ENCODE data around the gene TTLL5.
"Not testable (repeated sequence)": the region's sequence is repeated elsewhere in the genome, so short reads cannot be mapped to it uniquely, and the experiment has no call there.

TTLL5 gene

GRCh38 chr14:75685910-75686309, 24.9 kb downstream of the TTLL5 start:
- no peaks in the 10 kb centered on the region for H3F3A ChIP-seq (ENCODE audit: control insufficient read depth, insufficient read depth)
- no peak overlapping the region for H3K27ac ChIP-seq (ENCODE audit: low read depth, low read length)
- H3K79me2 ChIP-seq (ENCODE audit: control insufficient read depth, low read length): no peaks in the 10 kb centered on the region
- TF ChIP-seq EZH2phosphoT487 (IDR thresholded peaks at IDR 0.05; ENCODE audit: borderline replicate concordance, low read length) (no peak), CTCF (IDR thresholded peaks at IDR 0.05; ENCODE audit: low read depth, low read length, poor library complexity, severe bottlenecking) (no peak)
- H3K36me3 ChIP-seq (ENCODE audit: control insufficient read depth, low read length): peaks cover 39% of the 10 kb centered on the region
- H3K9me2 ChIP-seq (replicated peaks; ENCODE audit: control insufficient read depth, low read length): no peaks in the 10 kb centered on the region
- no peaks in the 10 kb centered on the region for H3K9me3 ChIP-seq (ENCODE audit: control insufficient read depth, insufficient read depth, low read length)
- H3K4me3 ChIP-seq (ENCODE audit: low read length): no peak overlapping the region
- H4K20me1 ChIP-seq (ENCODE audit: control insufficient read depth, insufficient read depth, low read depth, low read length): no peaks in the 10 kb centered on the region
- no peaks in the 10 kb centered on the region for H3K4me1 ChIP-seq (ENCODE audit: control insufficient read depth, low read length)
- H3K4me2 ChIP-seq (ENCODE audit: low read length): no peak overlapping the region
- no peaks in the 10 kb centered on the region for H3K27me3 ChIP-seq (ENCODE audit: control insufficient read depth, low read length)

DNA sequence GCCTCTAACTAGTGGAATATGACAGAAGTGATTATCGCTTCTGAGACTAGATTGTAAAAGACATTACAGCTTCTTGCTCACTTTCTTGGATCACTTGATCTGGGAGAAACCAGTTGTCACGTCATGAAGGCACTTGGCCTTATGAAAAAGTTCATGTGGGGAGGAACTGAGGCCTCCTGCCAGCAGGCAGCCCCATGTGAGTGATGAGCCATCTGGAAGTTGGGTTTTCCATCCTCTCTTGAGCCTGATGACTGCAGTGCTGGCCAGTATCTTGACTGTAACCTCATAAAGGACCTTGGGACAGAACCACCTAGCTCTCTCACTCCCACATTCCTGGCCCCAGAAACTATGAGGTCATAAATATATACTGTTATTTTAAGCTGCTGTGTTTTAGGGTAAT, 28.0 kb downstream of the TTLL5 start:
- Histone ChIP-seq H3K4me2 (ENCODE audit: low read length) (no peak overlapping the region), H3K27me3 (ENCODE audit: control insufficient read depth, low read length) (no peaks in the 10 kb centered on the region), H3K36me3 (ENCODE audit: control insufficient read depth, low read length) (peaks cover 41% of the 10 kb centered on the region), H3K27ac (ENCODE audit: low read depth, low read length) (no peak overlapping the region), H3K4me1 (ENCODE audit: control insufficient read depth, low read length) (no peaks in the 10 kb centered on the region), H3K79me2 (ENCODE audit: control insufficient read depth, low read length) (no peaks in the 10 kb centered on the region), H3F3A (ENCODE audit: control insufficient read depth, insufficient read depth) (no peaks in the 10 kb centered on the region), H3K4me3 (ENCODE audit: low read length) (no peak overlapping the region), H3K9me2 (replicated peaks; ENCODE audit: control insufficient read depth, low read length) (no peaks in the 10 kb centered on the region), H3K9me3 (ENCODE audit: control insufficient read depth, insufficient read depth, low read length) (no peaks in the 10 kb centered on the region), H4K20me1 (ENCODE audit: control insufficient read depth, insufficient read depth, low read depth, low read length) (no peaks in the 10 kb centered on the region)
- TF ChIP-seq CTCF (IDR thresholded peaks at IDR 0.05; ENCODE audit: low read depth, low read length, poor library complexity, severe bottlenecking): no peak
- TF ChIP-seq EZH2phosphoT487 (IDR thresholded peaks at IDR 0.05; ENCODE audit: borderline replicate concordance, low read length): no peak

GRCh38 chr14:75690010-75690409, 29.0 kb downstream of the TTLL5 start:
- no peaks in the 10 kb centered on the region for H3K79me2 ChIP-seq (ENCODE audit: control insufficient read depth, low read length)
- no peak overlapping the region for H3K27ac ChIP-seq (ENCODE audit: low read depth, low read length)
- H3K4me3 ChIP-seq (ENCODE audit: low read length): no peak overlapping the region
- no peaks in the 10 kb centered on the region for H3K27me3 ChIP-seq (ENCODE audit: control insufficient read depth, low read length)
- H3K9me3 ChIP-seq (ENCODE audit: control insufficient read depth, insufficient read depth, low read length): no peaks in the 10 kb centered on the region
- H3K4me1 ChIP-seq (ENCODE audit: control insufficient read depth, low read length): no peaks in the 10 kb centered on the region
- H4K20me1 ChIP-seq (ENCODE audit: control insufficient read depth, insufficient read depth, low read depth, low read length): no peaks in the 10 kb centered on the region
- no peaks in the 10 kb centered on the region for H3K9me2 ChIP-seq (replicated peaks; ENCODE audit: control insufficient read depth, low read length)
- no peaks in the 10 kb centered on the region for H3F3A ChIP-seq (ENCODE audit: control insufficient read depth, insufficient read depth)
- H3K36me3 ChIP-seq (ENCODE audit: control insufficient read depth, low read length): peaks cover 38% of the 10 kb centered on the region
- no peak for TF ChIP-seq EZH2phosphoT487 (IDR thresholded peaks at IDR 0.05; ENCODE audit: borderline replicate concordance, low read length)
- no peak for TF ChIP-seq CTCF (IDR thresholded peaks at IDR 0.05; ENCODE audit: low read depth, low read length, poor library complexity, severe bottlenecking)
- no peak overlapping the region for H3K4me2 ChIP-seq (ENCODE audit: low read length)

DNA sequence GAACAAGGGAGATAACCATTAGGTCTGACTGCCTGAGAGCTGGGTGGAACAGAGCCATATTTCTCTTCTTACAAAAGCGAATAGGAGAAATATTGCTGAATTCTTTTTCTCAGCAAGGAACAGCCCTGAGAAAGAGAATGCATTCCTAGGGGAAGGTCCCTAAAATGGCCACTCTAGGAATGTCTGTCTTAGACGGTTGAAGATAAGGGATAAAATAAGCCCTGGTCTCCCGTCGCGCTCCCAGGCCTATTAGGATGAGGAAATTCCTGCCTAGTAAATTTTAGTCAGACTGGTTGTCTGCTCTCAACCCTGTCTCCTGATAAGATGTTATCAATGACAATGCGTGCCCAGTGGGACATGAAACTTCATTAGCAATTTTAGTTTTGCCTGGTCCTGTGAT, 34.0 kb downstream of the TTLL5 start:
- H3K36me3 ChIP-seq (ENCODE audit: control insufficient read depth, low read length): peaks cover 48% of the 10 kb centered on the region
- H4K20me1 ChIP-seq (ENCODE audit: control insufficient read depth, insufficient read depth, low read depth, low read length): not testable (repeated sequence)

More for the DNA sequence above, 34.0 kb downstream of the TTLL5 start:
- H3K9me3 ChIP-seq (ENCODE audit: control insufficient read depth, insufficient read depth, low read length); H3K27me3 ChIP-seq (ENCODE audit: control insufficient read depth, low read length); H3K79me2 ChIP-seq (ENCODE audit: control insufficient read depth, low read length); H3K4me1 ChIP-seq (ENCODE audit: control insufficient read depth, low read length); H3K4me2 ChIP-seq (ENCODE audit: low read length); H3K9me2 ChIP-seq (replicated peaks; ENCODE audit: control insufficient read depth, low read length); H3K27ac ChIP-seq (ENCODE audit: low read depth, low read length); H3F3A ChIP-seq (ENCODE audit: control insufficient read depth, insufficient read depth); H3K4me3 ChIP-seq (ENCODE audit: low read length): not testable (repeated sequence)

Data from DOHH2 (cell line).